Vagina (tissue), 2 donors: ENCODE data around the gene PPP2R5D.

Experiments
- POLR2AphosphoS5 ChIP-seq, 2 donors: sonication (generic); formaldehyde crosslinking; IDR thresholded peaks; one replicate each; pipeline ENCODE4 v1.9.0; 2017; ENCODE audit warnings: antibody characterized with exemption in 2 of 2, mild to moderate bottlenecking in 2 of 2, low read depth in 1 of 2; ENCODE audit not compliant: insufficient read depth in 1 of 2
- TF ChIP-seq, protein P1 (sequence below), 3 experiments: fragments of 450-650 bp in 2 of 3; fragments of 200-600 bp in 1 of 3; sonication (generic) in 1 of 3; IDR thresholded peaks; one replicate each; pipeline ENCODE4 v1.5.1; 2017 to 2019; ENCODE audit warnings: antibody characterized with exemption in 3 of 3, mild to moderate bottlenecking in 2 of 3, moderate library complexity in 2 of 3

GRCh38 chr6:43033496-43034189 is 49.3 kb downstream of the PPP2R5D start:
- TF ChIP-seq, protein P1, sequence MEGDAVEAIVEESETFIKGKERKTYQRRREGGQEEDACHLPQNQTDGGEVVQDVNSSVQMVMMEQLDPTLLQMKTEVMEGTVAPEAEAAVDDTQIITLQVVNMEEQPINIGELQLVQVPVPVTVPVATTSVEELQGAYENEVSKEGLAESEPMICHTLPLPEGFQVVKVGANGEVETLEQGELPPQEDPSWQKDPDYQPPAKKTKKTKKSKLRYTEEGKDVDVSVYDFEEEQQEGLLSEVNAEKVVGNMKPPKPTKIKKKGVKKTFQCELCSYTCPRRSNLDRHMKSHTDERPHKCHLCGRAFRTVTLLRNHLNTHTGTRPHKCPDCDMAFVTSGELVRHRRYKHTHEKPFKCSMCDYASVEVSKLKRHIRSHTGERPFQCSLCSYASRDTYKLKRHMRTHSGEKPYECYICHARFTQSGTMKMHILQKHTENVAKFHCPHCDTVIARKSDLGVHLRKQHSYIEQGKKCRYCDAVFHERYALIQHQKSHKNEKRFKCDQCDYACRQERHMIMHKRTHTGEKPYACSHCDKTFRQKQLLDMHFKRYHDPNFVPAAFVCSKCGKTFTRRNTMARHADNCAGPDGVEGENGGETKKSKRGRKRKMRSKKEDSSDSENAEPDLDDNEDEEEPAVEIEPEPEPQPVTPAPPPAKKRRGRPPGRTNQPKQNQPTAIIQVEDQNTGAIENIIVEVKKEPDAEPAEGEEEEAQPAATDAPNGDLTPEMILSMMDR (IDR thresholded peaks at IDR 0.05): no peak
- no peak for TF ChIP-seq POLR2AphosphoS5 (IDR thresholded peaks at IDR 0.05; ENCODE audit: insufficient read depth in 1 of 2, low read depth in 1 of 2)
